Tibial nerve (tissue), 3 donors: Measurements from ENCODE around the gene MAN1A1.

Experiments
- POLR2A ChIP-seq, 2 donors: fragments of 450-650 bp; IDR thresholded peaks; one replicate each; pipeline ENCODE4 v1.6.1; 2017; ENCODE audit warnings: antibody characterized with exemption in 2 of 2, mild to moderate bottlenecking in 2 of 2, moderate library complexity in 2 of 2
- TF ChIP-seq, protein P1 (sequence below), 5 experiments: fragments of 200-600 bp in 3 of 5; fragments of 450-650 bp in 2 of 5; sonication (generic) in 3 of 5; IDR thresholded peaks; one replicate each; pipeline ENCODE4 v1.5.1; 2016 to 2019; ENCODE audit warnings: antibody characterized with exemption in 5 of 5, mild to moderate bottlenecking in 3 of 5, moderate library complexity in 2 of 5

DNA sequence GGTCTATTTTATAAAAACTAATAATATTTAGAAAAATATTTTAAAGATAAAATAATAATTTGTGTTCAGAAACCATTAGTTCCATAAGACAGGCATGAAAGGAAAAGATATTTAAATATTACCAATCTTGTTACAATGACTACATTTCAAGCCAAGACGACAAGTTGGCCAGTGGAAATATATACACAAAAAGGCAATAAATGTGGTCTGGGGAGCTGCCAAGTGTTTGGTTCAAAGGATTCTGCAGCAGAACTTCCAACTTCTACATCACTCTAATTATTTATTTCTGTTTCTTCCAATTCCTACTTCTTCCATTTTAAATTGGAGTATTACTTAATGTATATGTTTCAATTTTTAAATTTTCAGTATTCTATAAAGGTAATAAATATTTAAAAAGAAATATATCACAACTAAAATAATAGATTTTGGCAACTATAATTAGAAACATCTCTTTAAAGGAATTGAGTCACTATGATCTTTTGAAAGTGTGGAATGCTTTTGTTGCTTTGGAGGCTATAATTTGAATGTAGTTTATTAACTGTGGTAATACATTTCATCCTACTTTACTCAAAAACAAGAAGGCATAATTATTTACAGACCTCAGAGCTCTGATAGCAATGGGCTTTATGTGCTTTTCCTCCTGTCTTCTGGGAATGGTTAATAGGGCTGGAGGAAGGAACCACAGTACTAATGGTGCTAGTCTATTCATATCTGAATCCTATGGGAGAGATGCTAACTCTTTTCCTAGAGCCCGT is 141.4 kb downstream of the MAN1A1 start:
- TF ChIP-seq, protein P1, sequence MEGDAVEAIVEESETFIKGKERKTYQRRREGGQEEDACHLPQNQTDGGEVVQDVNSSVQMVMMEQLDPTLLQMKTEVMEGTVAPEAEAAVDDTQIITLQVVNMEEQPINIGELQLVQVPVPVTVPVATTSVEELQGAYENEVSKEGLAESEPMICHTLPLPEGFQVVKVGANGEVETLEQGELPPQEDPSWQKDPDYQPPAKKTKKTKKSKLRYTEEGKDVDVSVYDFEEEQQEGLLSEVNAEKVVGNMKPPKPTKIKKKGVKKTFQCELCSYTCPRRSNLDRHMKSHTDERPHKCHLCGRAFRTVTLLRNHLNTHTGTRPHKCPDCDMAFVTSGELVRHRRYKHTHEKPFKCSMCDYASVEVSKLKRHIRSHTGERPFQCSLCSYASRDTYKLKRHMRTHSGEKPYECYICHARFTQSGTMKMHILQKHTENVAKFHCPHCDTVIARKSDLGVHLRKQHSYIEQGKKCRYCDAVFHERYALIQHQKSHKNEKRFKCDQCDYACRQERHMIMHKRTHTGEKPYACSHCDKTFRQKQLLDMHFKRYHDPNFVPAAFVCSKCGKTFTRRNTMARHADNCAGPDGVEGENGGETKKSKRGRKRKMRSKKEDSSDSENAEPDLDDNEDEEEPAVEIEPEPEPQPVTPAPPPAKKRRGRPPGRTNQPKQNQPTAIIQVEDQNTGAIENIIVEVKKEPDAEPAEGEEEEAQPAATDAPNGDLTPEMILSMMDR (IDR thresholded peaks at IDR 0.05): no peak
- no peak for TF ChIP-seq POLR2A (IDR thresholded peaks at IDR 0.05)
